ENCODE results near the gene PAXIP1. TPM values are rescaled to one million over a fixed set of nuclear protein-coding genes. Genes with fewer than 3 reads are reported as not detected.
"Not testable (repeated sequence)": the region's sequence is repeated elsewhere in the genome, so short reads cannot be mapped to it uniquely, and the experiment has no call there.

Gene PAXIP1
- total RNA-seq, 4 donors from 2014 or later: 6.5 to 9.0 (median 7.7) TPM

DNA sequence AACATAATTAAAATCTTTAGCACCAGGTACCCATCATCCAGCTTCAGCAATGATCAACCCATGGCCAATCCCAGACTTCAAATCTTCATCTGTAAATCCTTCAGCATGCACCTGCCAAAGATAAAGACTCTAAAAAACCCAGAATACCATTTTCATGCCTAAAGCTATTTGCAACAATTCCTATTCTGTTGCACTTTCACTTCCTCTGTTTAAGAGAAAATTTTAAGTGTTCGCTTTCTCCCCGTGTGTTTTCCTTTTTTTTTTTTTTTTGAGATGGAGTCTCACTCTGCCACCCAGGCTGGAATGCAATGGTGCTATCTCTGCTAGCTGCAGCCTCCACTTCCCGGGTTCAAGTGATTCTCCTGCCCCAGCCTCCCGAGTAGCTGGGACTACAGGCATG, 35.4 kb upstream of the PAXIP1 start:
- Histone ChIP-seq H3K36me3 (no peaks in the 10 kb centered on the region), H3K4me3 (no peak overlapping the region), H3K9me3 (no peaks in the 10 kb centered on the region), H3K27ac (no peak overlapping the region), H3K4me1 (no peaks in the 10 kb centered on the region), H3K27me3 (no peaks in the 10 kb centered on the region)
- no peak for ATAC-seq
- no peak for DNase-seq
- intact Hi-C loops (cut with DNase I; ENCODE audit: low total_unique reads) (no loop called here), in situ Hi-C loops (cut with MboI; ENCODE audit: low sequenced_read_pairs in 4 of 4) (no loop called here)
- TF ChIP-seq, protein P1, sequence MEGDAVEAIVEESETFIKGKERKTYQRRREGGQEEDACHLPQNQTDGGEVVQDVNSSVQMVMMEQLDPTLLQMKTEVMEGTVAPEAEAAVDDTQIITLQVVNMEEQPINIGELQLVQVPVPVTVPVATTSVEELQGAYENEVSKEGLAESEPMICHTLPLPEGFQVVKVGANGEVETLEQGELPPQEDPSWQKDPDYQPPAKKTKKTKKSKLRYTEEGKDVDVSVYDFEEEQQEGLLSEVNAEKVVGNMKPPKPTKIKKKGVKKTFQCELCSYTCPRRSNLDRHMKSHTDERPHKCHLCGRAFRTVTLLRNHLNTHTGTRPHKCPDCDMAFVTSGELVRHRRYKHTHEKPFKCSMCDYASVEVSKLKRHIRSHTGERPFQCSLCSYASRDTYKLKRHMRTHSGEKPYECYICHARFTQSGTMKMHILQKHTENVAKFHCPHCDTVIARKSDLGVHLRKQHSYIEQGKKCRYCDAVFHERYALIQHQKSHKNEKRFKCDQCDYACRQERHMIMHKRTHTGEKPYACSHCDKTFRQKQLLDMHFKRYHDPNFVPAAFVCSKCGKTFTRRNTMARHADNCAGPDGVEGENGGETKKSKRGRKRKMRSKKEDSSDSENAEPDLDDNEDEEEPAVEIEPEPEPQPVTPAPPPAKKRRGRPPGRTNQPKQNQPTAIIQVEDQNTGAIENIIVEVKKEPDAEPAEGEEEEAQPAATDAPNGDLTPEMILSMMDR (IDR thresholded peaks at IDR 0.05 in 4 of 5, conservative IDR thresholded peaks at IDR 0.05 in 1 of 5): no peak
- no peak for TF ChIP-seq POLR2A (IDR thresholded peaks at IDR 0.05)

DNA sequence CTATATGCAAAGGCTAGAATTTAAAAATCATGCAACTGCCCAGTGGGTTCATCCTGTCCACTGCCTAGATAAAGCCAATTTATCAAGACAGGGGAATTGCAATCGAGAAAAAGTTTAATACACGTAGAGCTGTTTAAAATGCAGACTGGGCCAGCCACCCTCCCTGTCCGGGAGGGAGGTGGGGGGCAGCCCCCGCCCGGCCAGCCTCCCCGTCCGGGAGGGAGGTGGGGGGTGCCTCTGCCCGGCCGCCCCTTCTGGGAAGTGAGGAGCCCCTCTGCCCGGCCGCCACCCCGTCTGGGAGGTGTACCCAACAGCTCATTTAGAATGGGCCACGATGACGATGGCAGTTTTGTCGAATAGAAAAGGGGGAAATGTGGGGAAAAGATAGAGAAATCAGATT, 31.6 kb upstream of the PAXIP1 start:
- H3K36me3 ChIP-seq; H3K9me3 ChIP-seq; intact Hi-C loops (cut with DNase I; ENCODE audit: low total_unique reads); DNase-seq; H3K4me1 ChIP-seq; in situ Hi-C loops (cut with MboI; ENCODE audit: low sequenced_read_pairs in 4 of 4); ATAC-seq; H3K27ac ChIP-seq; H3K27me3 ChIP-seq; H3K4me3 ChIP-seq: not testable (repeated sequence)

DNA sequence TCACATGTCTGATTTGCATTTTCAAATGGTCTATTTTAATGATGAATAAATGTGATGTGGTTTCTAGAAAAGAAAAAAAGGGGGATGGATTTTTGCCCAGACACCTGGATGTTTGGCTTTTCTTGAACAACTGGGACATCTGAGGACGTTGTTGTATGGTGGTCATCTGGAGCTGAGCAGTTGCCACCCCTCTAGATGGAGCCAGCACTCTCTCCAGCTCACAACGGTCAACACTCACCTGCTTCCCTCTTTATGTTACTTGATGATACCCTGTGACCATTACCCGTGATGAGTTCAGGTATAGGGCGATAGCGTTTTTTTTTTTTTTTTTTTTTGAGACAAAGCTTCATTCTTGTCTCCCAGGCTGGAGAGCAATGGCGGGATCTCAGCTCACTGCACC, 30.1 kb upstream of the PAXIP1 start:
- Histone ChIP-seq H3K4me1 (no peaks in the 10 kb centered on the region), H3K9me3 (peaks cover 0 to 6% (median 0%) of the 10 kb centered on the region in 3 donors), H3K27ac (no peak overlapping the region), H3K36me3 (no peaks in the 10 kb centered on the region), H3K4me3 (no peak overlapping the region), H3K27me3 (no peaks in the 10 kb centered on the region)
- in situ Hi-C loops (cut with MboI; ENCODE audit: low sequenced_read_pairs in 4 of 4): no loop called here
- no peak for TF ChIP-seq POLR2A (IDR thresholded peaks at IDR 0.05)
- TF ChIP-seq, protein P1 (IDR thresholded peaks at IDR 0.05 in 4 of 5, conservative IDR thresholded peaks at IDR 0.05 in 1 of 5): no peak
- intact Hi-C loops (cut with DNase I; ENCODE audit: low total_unique reads): no loop called here
- DNase-seq: no peak
- ATAC-seq: no peak

DNA sequence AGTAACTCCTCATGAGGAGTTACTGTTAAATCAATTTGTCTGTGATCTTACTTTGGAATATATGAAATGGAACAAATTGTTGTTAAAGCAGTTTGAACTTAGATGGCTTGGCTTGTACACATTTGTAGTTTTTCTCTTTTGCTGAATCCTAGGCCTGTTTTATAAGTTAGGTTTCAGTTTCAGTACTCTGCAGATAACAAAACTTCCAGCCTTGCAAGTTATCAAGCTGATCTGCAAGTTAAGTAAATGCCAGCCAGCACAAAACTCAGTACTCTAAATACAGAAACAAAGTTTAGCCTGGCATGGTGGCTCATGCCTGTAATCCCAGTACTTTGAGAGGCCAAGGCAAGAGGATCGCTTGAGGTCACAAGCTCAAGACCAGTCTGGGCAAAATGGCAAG, 25.0 kb upstream of the PAXIP1 start:
- no peaks in the 10 kb centered on the region for H3K27me3 ChIP-seq
- no peak for TF ChIP-seq POLR2A (IDR thresholded peaks at IDR 0.05)
- TF ChIP-seq, protein P1 (IDR thresholded peaks at IDR 0.05 in 4 of 5, conservative IDR thresholded peaks at IDR 0.05 in 1 of 5): no peak
- in situ Hi-C loops (cut with MboI; ENCODE audit: low sequenced_read_pairs in 4 of 4) (no loop called here), intact Hi-C loops (cut with DNase I; ENCODE audit: low total_unique reads) (no loop called here)
- no peaks in the 10 kb centered on the region for H3K4me1 ChIP-seq
- no peaks in the 10 kb centered on the region for H3K36me3 ChIP-seq
- peaks cover 0 to 6% (median 0%) of the 10 kb centered on the region in 3 donors for H3K9me3 ChIP-seq
- H3K27ac ChIP-seq: no peak overlapping the region
- no peak for DNase-seq
- no peak for ATAC-seq
- no peak overlapping the region for H3K4me3 ChIP-seq

DNA sequence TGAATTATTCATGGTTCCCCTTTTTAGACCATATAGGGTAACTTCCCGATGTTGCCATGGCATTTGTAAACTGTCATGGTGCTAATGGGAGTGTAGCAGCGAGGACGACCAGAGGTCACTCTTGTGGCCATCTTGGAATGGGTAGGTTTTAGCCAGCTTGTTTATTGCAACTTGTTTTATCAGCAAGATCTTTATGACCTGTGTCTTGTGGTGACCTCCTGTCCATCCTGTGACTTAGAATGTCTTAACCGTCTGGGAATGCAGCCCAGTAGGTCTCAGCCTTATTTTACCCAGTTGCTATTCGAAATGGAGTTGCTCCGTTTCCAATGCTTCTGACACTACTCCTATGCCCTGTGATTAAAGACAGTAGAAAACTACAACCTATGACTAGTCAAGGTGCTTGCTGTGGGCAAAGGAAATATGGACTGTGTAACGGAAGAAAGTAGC, 18.8 kb upstream of the PAXIP1 start:
- ATAC-seq (no peak), DNase-seq (no peak)
- Histone ChIP-seq H3K36me3 (no peaks in the 10 kb centered on the region), H3K27me3 (no peaks in the 10 kb centered on the region), H3K27ac (no peak overlapping the region), H3K4me1 (no peaks in the 10 kb centered on the region), H3K9me3 (no peaks in the 10 kb centered on the region), H3K4me3 (no peak overlapping the region)
- TF ChIP-seq POLR2A (IDR thresholded peaks at IDR 0.05): no peak
- TF ChIP-seq, protein P1 (IDR thresholded peaks at IDR 0.05 in 4 of 5, conservative IDR thresholded peaks at IDR 0.05 in 1 of 5): no peak
- in situ Hi-C loops (cut with MboI; ENCODE audit: low sequenced_read_pairs in 4 of 4) (no loop called here), intact Hi-C loops (cut with DNase I; ENCODE audit: low total_unique reads) (no loop called here)
